GM12878 (cell line): ENCODE data around the gene OSBPL10. TPM values are rescaled to one million over a fixed set of nuclear protein-coding genes. Genes with fewer than 3 reads are reported as not detected.

Source experiments
- ATAC-seq: fragments of 200-7000 bp; cut with Tn5 transposase; 3 replicates; pipeline ENCODE4 v1.9.1; 2020; ENCODE audit warnings: mild to moderate bottlenecking, moderate library complexity
- BruUV-seq: library from RNA; stranded (reverse); fragments of 400-500 nt; replicated peaks from 2 replicates; lab custom pipeline; 2021; lab: Mats Ljungman, UMichigan
- CTCF ChIA-PET: fragments of 300-600 bp; sonication (Branson Sonifier 250); formaldehyde crosslinking; extraction: SDS; loops from one replicate; lab custom pipeline; 2021; ENCODE audit warnings: inconsistent platforms; lab: Yijun Ruan, JAX
- POLR2A ChIA-PET: fragments of 350-600 bp; formaldehyde crosslinking; extraction: SDS; loops from one replicate; lab custom pipeline; 2021; ENCODE audit warnings: inconsistent platforms; lab: Charles Lee
- RAD21 ChIA-PET: fragments of 300-600 bp; sonication (Branson Sonifier 250); formaldehyde crosslinking; loops from one replicate; lab custom pipeline; 2023; ENCODE audit warnings: antibody characterized with exemption; ENCODE audit not compliant: unreplicated experiment; lab: Charles Lee
- SMC1A ChIA-PET: fragments of 300-600 bp; sonication (Branson Sonifier 250); formaldehyde crosslinking; loops from one replicate; lab custom pipeline; 2023; ENCODE audit not compliant: unreplicated experiment, uncharacterized antibody; lab: Charles Lee
- DNase-seq: peaks from one replicate; pipeline ENCODE4 v3.0.0-alpha.2; 2011; ENCODE audit warnings: low read depth, low spot score
- FAIRE-seq: peaks from 3 replicates; lab custom pipeline; 2011; peaks lifted over from hg19 to GRCh38; lab: Jason Lieb, UNC
- H2AFZ ChIP-seq: 2 replicates; pipeline ENCODE4 v1.6.0; 2011; ENCODE audit warnings: low read depth, low read length, control low read depth; ENCODE audit not compliant: control insufficient read depth
- H3K27ac ChIP-seq: 2 replicates; pipeline ENCODE4 v1.5.1; 2011; ENCODE audit warnings: control low read depth; ENCODE audit not compliant: control insufficient read depth, insufficient read depth
- H3K27me3 ChIP-seq, 2 experiments: replicated peaks in 1 of 2; 2 replicates each; pipeline versions ENCODE4 v1.6.0 to v1.6.1; 2011; ENCODE audit warnings: low read length in 1 of 2; ENCODE audit not compliant: control insufficient read depth in 2 of 2, insufficient read depth in 2 of 2
- H3K36me3 ChIP-seq, 2 experiments: 2 replicates each; pipeline ENCODE4 v1.5.1; 2011; ENCODE audit warnings: low read length in 1 of 2; ENCODE audit not compliant: control insufficient read depth in 2 of 2, insufficient read depth in 2 of 2
- H3K4me1 ChIP-seq: 2 replicates; pipeline ENCODE4 v1.6.1; 2011; ENCODE audit warnings: mild to moderate bottlenecking, low read length, moderate library complexity, mixed read lengths; ENCODE audit not compliant: control insufficient read depth, insufficient read depth
- H3K4me2 ChIP-seq: 2 replicates; pipeline ENCODE4 v1.6.0; 2011; ENCODE audit warnings: control low read depth; ENCODE audit not compliant: control insufficient read depth, insufficient read depth
- H3K4me3 ChIP-seq: fragments of 200-600 bp; sonication (generic); 2 replicates; pipeline ENCODE4 v1.5.1; 2016
- H3K79me2 ChIP-seq: 2 replicates; pipeline ENCODE4 v1.6.0; 2011; ENCODE audit warnings: low read length; ENCODE audit not compliant: control insufficient read depth, insufficient read depth
- H3K9ac ChIP-seq: 2 replicates; pipeline ENCODE4 v1.8.0; 2011; ENCODE audit warnings: low read length, control low read depth, mixed read lengths; ENCODE audit not compliant: control insufficient read depth, insufficient read depth
- H3K9me3 ChIP-seq: replicated peaks from 3 replicates; pipeline ENCODE4 v1.5.1; 2011; ENCODE audit warnings: mild to moderate bottlenecking, low read length; ENCODE audit not compliant: control insufficient read depth, insufficient read depth
- H4K20me1 ChIP-seq: 2 replicates; pipeline ENCODE4 v1.6.0; 2011; ENCODE audit not compliant: control insufficient read depth, insufficient read depth
- DPF2 ChIP-seq: fragments of 450-650 bp; IDR thresholded peaks from 2 replicates; pipeline ENCODE4 v1.6.1; 2017; ENCODE audit warnings: mild to moderate bottlenecking
- E4F1 ChIP-seq: fragments of 450-650 bp; IDR thresholded peaks from 2 replicates; pipeline ENCODE4 v1.6.1; 2018; ENCODE audit warnings: borderline replicate concordance, mild to moderate bottlenecking; ENCODE audit not compliant: partially characterized antibody
- HCFC1 ChIP-seq: fragments of 150-350 bp; IDR thresholded peaks from 2 replicates; pipeline ENCODE4 v1.6.1; 2014; ENCODE audit warnings: low read length
- HDGF ChIP-seq: fragments of 450-650 bp; IDR thresholded peaks from 2 replicates; pipeline ENCODE4 v1.6.1; 2016; ENCODE audit warnings: antibody characterized with exemption
- IKZF1 ChIP-seq: fragments of 450-650 bp; conservative IDR thresholded peaks from 2 replicates; pipeline ENCODE4 v1.6.1; 2017; ENCODE audit warnings: antibody characterized with exemption, mild to moderate bottlenecking
- LARP7 ChIP-seq: fragments of 450-650 bp; IDR thresholded peaks from 2 replicates; pipeline ENCODE4 v1.6.1; 2017; ENCODE audit warnings: mild to moderate bottlenecking
- PRDM15 ChIP-seq: fragments of 450-650 bp; formaldehyde crosslinking; IDR thresholded peaks from 2 replicates; pipeline ENCODE4 v1.4.0; 2020; ENCODE audit warnings: mild to moderate bottlenecking, moderate library complexity
- RCOR1 ChIP-seq: conservative IDR thresholded peaks from 2 replicates; pipeline ENCODE4 v1.6.1; 2012; ENCODE audit warnings: low read depth, low read length, improper control_type of control experiment
- REST ChIP-seq: IDR thresholded peaks from 2 replicates; pipeline ENCODE4 v1.6.1; 2012; ENCODE audit warnings: mild to moderate bottlenecking, low read depth, low read length
- RFX5 ChIP-seq: IDR thresholded peaks from 2 replicates; pipeline ENCODE4 v1.6.1; 2011; ENCODE audit warnings: low read depth, low read length, improper control_type of control experiment
- ZBTB11 ChIP-seq: fragments of 450-650 bp; formaldehyde crosslinking; IDR thresholded peaks from 2 replicates; pipeline ENCODE4 v1.5.0; 2022; ENCODE audit warnings: mild to moderate bottlenecking, missing genetic modification characterization
- ZNF274 ChIP-seq: IDR thresholded peaks from one replicate; pipeline ENCODE4 v1.8.0; 2011; ENCODE audit not compliant: insufficient read length, insufficient read depth
- WGBS: methylation state at CpG from one replicate; pipeline ENCODE4 v1.1.6; 2016; ENCODE audit warnings: low lambda C conversion rate; ENCODE audit not compliant: insufficient replicate concordance, insufficient coverage; ENCODE audit errors: missing lambda C conversion rate; 5-methylcytosine and 5-hydroxymethylcytosine counted together
- in situ Hi-C: fragments of 300-500 bp; cut with MboI; formaldehyde crosslinking; loops from 9 replicates; pipeline ENCODE4 v1.14.3; 2018; ENCODE audit warnings: mixed read lengths
- intact Hi-C: fragments of 100-400 bp; cut with micrococcal nuclease; formaldehyde crosslinking; loops from one replicate; pipeline ENCODE4 v1.14.2; 2022; ENCODE audit not compliant: unreplicated experiment
- polyA plus RNA-seq, 11 experiments: library from polyadenylated mRNA; depleted of rRNA in 4 of 11; unstranded in 6 of 11; stranded (reverse) in 5 of 11; fragments of >200 nt; fragmentation: Nextera tagmentation in 4 of 11; fragmentation: Illumina TruSeq in 1 of 11; extraction: Ambion mirVana in 4 of 11; extraction: Trizol in 1 of 11; gene quantifications; 1 replicate in 1 of 11; 2 replicates in 10 of 11; pipeline versions ENCODE4 v1.2.1 to v1.2.3, GENCODE V29; 2011 to 2016; ENCODE audit warnings: inconsistent platforms in 2 of 11, missing spikeins in 2 of 11, low read depth in 1 of 11
- total RNA-seq, 4 experiments: library from RNA; depleted of rRNA in 3 of 4; stranded (reverse); fragments of >200 nt in 3 of 4; fragmentation: Illumina TruSeq in 1 of 4; extraction: Trizol in 1 of 4; gene quantifications; 2 replicates each; pipeline versions ENCODE4 v1.2.1 to v1.2.3, GENCODE V29; 2013 to 2021

Gene OSBPL10
- total and polyA plus RNA-seq, 10 of the 15 experiments (the other 5 are each of a cell fraction or from before 2014, with no cell fraction given): 0.03 to 0.25 (median 0.09) TPM; not detected in 5

GRCh38 chr3:31621314-31621713 lies 359.7 kb downstream of the OSBPL10 start:
- ATAC-seq (no peak), DNase-seq (no peak), FAIRE-seq (no peak)
- Histone ChIP-seq H3K4me3 (no peak overlapping the region), H3K9me3 (no peaks in the 10 kb centered on the region; the same call in 2 of the 3 replicates), H3K4me1 (peaks cover 25% of the 10 kb centered on the region), H3K36me3 (peaks cover 0 to 21% of the 10 kb centered on the region in 2 experiments; a peak in 1 of 4 replicates), H2AFZ (no peak overlapping the region), H3K27ac (no peak overlapping the region), H3K27me3 (no peaks in the 10 kb centered on the region), H3K79me2 (peaks cover 2% of the 10 kb centered on the region; the same call in 1 of the 2 replicates), H3K4me2 (no peak overlapping the region), H3K9ac (no peak overlapping the region), H4K20me1 (no peaks in the 10 kb centered on the region)
- intact Hi-C loops (loop anchor here (5.0 kb wide), 2 partner anchors 146 to 399 kb away; no protein-coding TSS in a partner anchor), in situ Hi-C loops (no loop called here)
- RAD21 ChIA-PET: no interaction called here
- CTCF ChIA-PET: no interaction called here
- 98% methylated on average over 3 of the region's 3 CpGs for WGBS
- POLR2A ChIA-PET: no interaction called here
- no TSS peak for BruUV-seq
- SMC1A ChIA-PET: interaction anchor here (1.5 kb wide), 1 partner anchor 376 kb away, joined by 3 read pairs; no protein-coding TSS in a partner anchor
- TF ChIP-seq E4F1: no peak
- no peak for TF ChIP-seq HCFC1
- TF ChIP-seq RFX5: no peak
- TF ChIP-seq ZNF274: no peak
- no peak for TF ChIP-seq REST
- TF ChIP-seq DPF2: no peak
- no peak for TF ChIP-seq ZBTB11 (CRISPR knock-in tag)
- no peak for TF ChIP-seq PRDM15 (CRISPR knock-in tag)
- TF ChIP-seq HDGF: no peak
- no peak for TF ChIP-seq LARP7
- TF ChIP-seq RCOR1: no peak
- TF ChIP-seq IKZF1: no peak
